Testis (tissue), 3 donors: ENCODE measurements around the gene GLRX5. TPM values are rescaled to one million over a fixed set of nuclear protein-coding genes. Genes with fewer than 3 reads are reported as not detected.

Experiments used
- DNase-seq: peaks from one replicate; pipeline ENCODE4 v3.0.0-alpha.2; 2019
- H3K27ac ChIP-seq, 2 donors: fragments of 200-600 bp; sonication (generic); one replicate each; pipeline ENCODE4 v1.5.1; 2019
- H3K27me3 ChIP-seq: fragments of 200-600 bp; sonication (generic); one replicate; pipeline ENCODE4 v1.5.1; 2019
- H3K36me3 ChIP-seq: fragments of 200-600 bp; sonication (generic); one replicate; pipeline ENCODE4 v1.5.1; 2017; ENCODE audit warnings: low read depth; ENCODE audit errors: missing control alignments
- H3K4me1 ChIP-seq: fragments of 200-600 bp; sonication (generic); one replicate; pipeline ENCODE4 v1.5.1; 2019
- H3K4me3 ChIP-seq, 2 donors: fragments of 200-600 bp; sonication (generic); one replicate each; pipeline ENCODE4 v1.5.1; 2017 to 2019
- H3K9me3 ChIP-seq: fragments of 200-600 bp; sonication (generic); one replicate; pipeline ENCODE4 v1.5.1; 2017
- POLR2A ChIP-seq: fragments of 450-650 bp; IDR thresholded peaks from one replicate; pipeline ENCODE4 v1.6.1; 2017; ENCODE audit warnings: antibody characterized with exemption, mild to moderate bottlenecking, moderate library complexity
- WGBS, 2 donors: methylation state at CpG; one replicate each; pipeline ENCODE4 v1.1.5; 2018; 5-methylcytosine and 5-hydroxymethylcytosine counted together
- intact Hi-C: fragments of 100-400 bp; cut with DNase I; formaldehyde crosslinking; loops from one replicate; pipeline ENCODE4 v1.15.1; 2023; ENCODE audit warnings: low total_unique reads
- polyA plus RNA-seq: library from polyadenylated mRNA; stranded (reverse); fragments of 350-450 nt; fragmentation: Illumina TruSeq; extraction: RNeasy Lipid Tissue Mini Kit (QIAGEN cat#74804); gene quantifications from one replicate; pipeline ENCODE4 v1.2.3, GENCODE V29; 2014; ENCODE audit warnings: low read depth, low replicate concordance; ENCODE audit not compliant: insufficient read depth
- total RNA-seq, 2 donors: library from RNA; depleted of rRNA; stranded (reverse); fragments of >200 nt; gene quantifications; one replicate each; pipeline ENCODE4 v1.2.3, GENCODE V29; 2016
- TF ChIP-seq, protein P1 (sequence below), 3 experiments: fragments of 450-650 bp in 2 of 3; fragments of 200-600 bp in 1 of 3; sonication (generic) in 1 of 3; IDR thresholded peaks; one replicate each; pipeline ENCODE4 v1.5.1; 2016 to 2019; ENCODE audit warnings: antibody characterized with exemption in 3 of 3, mild to moderate bottlenecking in 2 of 3, moderate library complexity in 1 of 3

GLRX5 gene
- total and polyA plus RNA-seq, 3 donors from 2014 or later, result 83.9 to 101 (median 95.0) TPM

DNA sequence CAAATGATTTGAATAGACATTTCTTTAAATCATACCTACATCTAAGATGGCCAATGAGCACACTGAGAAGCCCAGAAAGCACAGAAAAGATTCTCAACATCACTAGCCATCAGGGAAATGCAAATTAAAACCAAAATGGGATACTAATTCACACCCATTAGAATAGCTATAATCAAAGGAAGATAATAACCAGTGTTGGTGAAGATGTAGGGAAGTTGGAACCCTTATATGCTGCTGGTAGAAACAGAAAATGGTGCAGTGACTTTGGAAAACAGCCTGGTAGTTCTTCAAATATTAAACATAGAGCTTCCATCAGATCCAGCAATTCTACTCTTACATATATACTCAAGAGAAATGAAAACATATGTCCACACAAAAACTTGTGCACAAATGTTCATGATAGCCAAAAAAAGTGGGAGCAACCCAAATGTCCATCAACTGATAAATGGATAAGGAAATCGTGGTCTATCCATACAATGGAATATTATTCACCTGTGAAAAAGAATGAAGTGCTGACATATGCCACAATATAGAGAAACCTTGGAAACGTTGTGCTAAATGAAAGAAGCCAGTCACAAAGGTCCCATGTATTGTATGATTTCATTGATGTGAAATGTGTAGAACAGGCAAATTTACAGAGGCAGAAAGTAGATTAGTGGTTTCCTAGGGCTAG is 42.8 kb upstream of the GLRX5 start:
- no peak overlapping the region for H3K4me3 ChIP-seq
- no peak for DNase-seq
- peak overlapping the region in 1 of 2 donors; percentile 61 for H3K27ac ChIP-seq
- intact Hi-C loops, result no loop called here
- H3K4me1 ChIP-seq, result peaks cover 39% of the 10 kb centered on the region
- H3K36me3 ChIP-seq, result no peaks in the 10 kb centered on the region
- no peaks in the 10 kb centered on the region for H3K27me3 ChIP-seq
- TF ChIP-seq POLR2A, result no peak
- TF ChIP-seq, protein P1, sequence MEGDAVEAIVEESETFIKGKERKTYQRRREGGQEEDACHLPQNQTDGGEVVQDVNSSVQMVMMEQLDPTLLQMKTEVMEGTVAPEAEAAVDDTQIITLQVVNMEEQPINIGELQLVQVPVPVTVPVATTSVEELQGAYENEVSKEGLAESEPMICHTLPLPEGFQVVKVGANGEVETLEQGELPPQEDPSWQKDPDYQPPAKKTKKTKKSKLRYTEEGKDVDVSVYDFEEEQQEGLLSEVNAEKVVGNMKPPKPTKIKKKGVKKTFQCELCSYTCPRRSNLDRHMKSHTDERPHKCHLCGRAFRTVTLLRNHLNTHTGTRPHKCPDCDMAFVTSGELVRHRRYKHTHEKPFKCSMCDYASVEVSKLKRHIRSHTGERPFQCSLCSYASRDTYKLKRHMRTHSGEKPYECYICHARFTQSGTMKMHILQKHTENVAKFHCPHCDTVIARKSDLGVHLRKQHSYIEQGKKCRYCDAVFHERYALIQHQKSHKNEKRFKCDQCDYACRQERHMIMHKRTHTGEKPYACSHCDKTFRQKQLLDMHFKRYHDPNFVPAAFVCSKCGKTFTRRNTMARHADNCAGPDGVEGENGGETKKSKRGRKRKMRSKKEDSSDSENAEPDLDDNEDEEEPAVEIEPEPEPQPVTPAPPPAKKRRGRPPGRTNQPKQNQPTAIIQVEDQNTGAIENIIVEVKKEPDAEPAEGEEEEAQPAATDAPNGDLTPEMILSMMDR (IDR thresholded peaks at IDR 0.05), result no peak
- 81 to 84% methylated on average over 2 of the region's 2 CpGs for WGBS, 2 donors
- H3K9me3 ChIP-seq, result no peaks in the 10 kb centered on the region

DNA sequence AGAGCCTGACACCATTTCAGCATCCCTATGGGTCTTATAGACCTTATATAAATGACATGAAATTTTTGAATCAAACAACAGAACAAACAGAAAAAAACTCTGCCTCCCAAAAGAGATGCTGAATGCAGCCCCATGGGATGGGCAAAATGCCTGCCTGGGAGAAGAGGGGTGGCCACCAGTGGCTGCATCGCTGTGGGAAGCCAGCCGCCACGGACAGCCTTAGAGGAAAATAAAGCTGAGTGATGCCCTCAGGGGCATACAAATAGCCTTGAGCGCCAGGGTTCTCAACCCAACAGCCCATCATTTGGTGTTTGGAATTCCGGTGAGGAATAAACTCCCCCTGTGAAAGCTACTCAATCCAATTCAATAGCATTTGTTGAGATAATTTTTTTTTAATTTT is 41.3 kb upstream of the GLRX5 start:
- H3K4me3 ChIP-seq, result no peak overlapping the region
- DNase-seq, result no peak
- WGBS, 2 donors, result 92 to 94% methylated on average over 5 of the region's 5 CpGs
- intact Hi-C loops, result no loop called here
- no peaks in the 10 kb centered on the region for H3K36me3 ChIP-seq
- no peaks in the 10 kb centered on the region for H3K9me3 ChIP-seq
- TF ChIP-seq POLR2A, result no peak
- TF ChIP-seq, protein P1 (IDR thresholded peaks at IDR 0.05), result no peak
- no peaks in the 10 kb centered on the region for H3K27me3 ChIP-seq
- H3K4me1 ChIP-seq, result peaks cover 48% of the 10 kb centered on the region
- no peak overlapping the region for H3K27ac ChIP-seq

GRCh38 chr14:95493976-95494375 is 40.9 kb upstream of the GLRX5 start:
- 88 to 94% methylated on average over 4 of the region's 4 CpGs for WGBS, 2 donors
- intact Hi-C loops, result no loop called here
- TF ChIP-seq POLR2A, result no peak
- TF ChIP-seq, protein P1 (IDR thresholded peaks at IDR 0.05), result no peak

GRCh38 chr14:95494456-95494855 is 40.4 kb upstream of the GLRX5 start:
- 96 to 100% methylated on average over 4 of the region's 4 CpGs for WGBS, 2 donors
- Histone ChIP-seq H3K4me1 (peaks cover 50% of the 10 kb centered on the region), H3K36me3 (no peaks in the 10 kb centered on the region), H3K27ac (no peak overlapping the region), H3K4me3 (no peak overlapping the region), H3K9me3 (no peaks in the 10 kb centered on the region), H3K27me3 (no peaks in the 10 kb centered on the region)
- TF ChIP-seq POLR2A, result no peak
- TF ChIP-seq, protein P1 (IDR thresholded peaks at IDR 0.05), result no peak
- intact Hi-C loops, result no loop called here
- no peak for DNase-seq

More at GRCh38 chr14:95493976-95494375, 40.9 kb upstream of the GLRX5 start:
- H3K27me3 ChIP-seq, result no peaks in the 10 kb centered on the region
- H3K4me3 ChIP-seq, result no peak overlapping the region
- no peak overlapping the region for H3K27ac ChIP-seq
- no peaks in the 10 kb centered on the region for H3K9me3 ChIP-seq
- H3K36me3 ChIP-seq, result no peaks in the 10 kb centered on the region
- H3K4me1 ChIP-seq, result peaks cover 50% of the 10 kb centered on the region
- no peak for DNase-seq

DNA sequence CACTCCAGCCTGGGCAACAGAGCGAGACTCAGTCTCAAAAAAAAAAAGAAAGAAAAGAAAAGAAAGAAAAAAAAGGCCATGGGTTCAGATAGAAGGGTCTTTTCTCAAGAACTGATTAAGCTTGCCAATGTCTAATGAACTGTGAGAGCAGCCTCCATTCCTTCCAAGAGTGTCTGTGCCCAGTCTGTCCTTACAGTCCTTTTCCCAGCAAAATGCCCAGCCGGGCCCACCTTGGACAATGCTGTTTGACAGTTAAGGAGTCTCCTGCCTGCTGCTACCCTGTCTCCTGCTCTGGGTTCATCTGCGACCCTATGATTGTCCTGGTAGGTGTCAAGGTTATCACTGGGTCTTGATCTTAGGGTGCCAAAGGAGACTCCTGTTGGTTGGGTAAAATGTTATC is 39.8 kb upstream of the GLRX5 start:
- TF ChIP-seq, protein P1 (IDR thresholded peaks at IDR 0.05), result no peak
- TF ChIP-seq POLR2A, result no peak
- Histone ChIP-seq H3K27ac (peak overlapping the region in 1 of 2 donors; percentile 34), H3K4me3 (no peak overlapping the region), H3K27me3 (no peaks in the 10 kb centered on the region), H3K36me3 (no peaks in the 10 kb centered on the region), H3K9me3 (no peaks in the 10 kb centered on the region), H3K4me1 (peaks cover 50% of the 10 kb centered on the region)
- DNase-seq, result no peak
- intact Hi-C loops, result no loop called here
- 79 to 94% methylated on average over 3 of the region's 3 CpGs for WGBS, 2 donors
